Adrenal gland (tissue), 12 donors: ENCODE data around the gene DUSP1. TPM values are rescaled to one million over a fixed set of nuclear protein-coding genes. Genes with fewer than 3 reads are reported as not detected.

Experiments
- DNase-seq, 7 donors: peaks; one replicate each; pipeline ENCODE4 v3.0.0-alpha.2; 2019 to 2020
- H3K27ac ChIP-seq, 5 donors: fragments of 200-600 bp; sonication (generic) in 4 of 5; 1 replicate in 3 of 5; 2 replicates in 2 of 5; pipeline versions ENCODE4 v1.5.1 to v1.8.0; 2016 to 2020; ENCODE audit warnings: mild to moderate bottlenecking in 1 of 5
- H3K27me3 ChIP-seq: fragments of 200-600 bp; 2 replicates; pipeline ENCODE4 v1.8.0; 2021
- H3K36me3 ChIP-seq, 2 donors: fragments of 200-600 bp; replicated peaks in 1 of 2; 1 replicate in 1 of 2; 2 replicates in 1 of 2; pipeline versions ENCODE4 v1.5.1 to v1.8.0; 2018 to 2022
- H3K4me1 ChIP-seq, 2 donors: fragments of 200-600 bp; replicated peaks in 1 of 2; 1 replicate in 1 of 2; 2 replicates in 1 of 2; pipeline versions ENCODE4 v1.5.1 to v1.8.0; 2018 to 2021
- H3K4me3 ChIP-seq, 4 donors: fragments of 200-600 bp; sonication (generic) in 3 of 4; one replicate each; pipeline ENCODE4 v1.5.1; 2016 to 2018
- H3K9me3 ChIP-seq, 3 donors: fragments of 200-600 bp; sonication (generic) in 1 of 3; replicated peaks in 1 of 3; 1 replicate in 2 of 3; 2 replicates in 1 of 3; pipeline versions ENCODE4 v1.5.1 to v1.8.0; 2016 to 2021
- CTCF ChIP-seq, 6 experiments: fragments of 450-650 bp in 4 of 6; fragments of 200-600 bp in 2 of 6; sonication (generic) in 1 of 6; IDR thresholded peaks; 1 replicate in 5 of 6; 2 replicates in 1 of 6; pipeline versions ENCODE4 v1.5.1 to v1.8.0; 2016 to 2021; ENCODE audit warnings: antibody characterized with exemption in 6 of 6, mild to moderate bottlenecking in 2 of 6, moderate library complexity in 1 of 6
- POLR2A ChIP-seq, 2 donors: fragments of 450-650 bp; IDR thresholded peaks; one replicate each; pipeline ENCODE4 v1.6.1; 2017; ENCODE audit warnings: antibody characterized with exemption in 2 of 2, mild to moderate bottlenecking in 2 of 2, moderate library complexity in 1 of 2
- WGBS, 4 donors: extraction: QIAGEN DNeasy Blood & Tissue Kit in 2 of 4; methylation state at CpG; one replicate each; pipeline versions ENCODE4 v1.1.5 to v1.1.7; 2013 to 2017; 5-methylcytosine and 5-hydroxymethylcytosine counted together
- intact Hi-C, 2 donors: fragments of 100-400 bp; cut with DNase I; formaldehyde crosslinking; loops; one replicate each; pipeline versions ENCODE4 v1.14.1 to v1.15.0; 2022 to 2023
- polyA plus RNA-seq, 3 donors: library from polyadenylated mRNA; stranded (reverse); fragments of 200-250 nt in 2 of 3; fragments of 350-450 nt in 1 of 3; fragmentation: Illumina TruSeq in 1 of 3; extraction: RNeasy Lipid Tissue Mini Kit (QIAGEN cat#74804) in 1 of 3; gene quantifications; one replicate each; pipeline ENCODE4 v1.2.3, GENCODE V29; 2013 to 2014
- total RNA-seq, 9 donors: library from RNA; depleted of rRNA in 4 of 9; stranded (reverse); fragments of >200 nt in 4 of 9; fragments of 120-200 nt in 1 of 9; fragmentation: NEBNext Ultra II Directional in 1 of 9; extraction: Animal tissue kit (Norgen Biotek cat#: 25700) in 1 of 9; gene quantifications; one replicate each; pipeline versions ENCODE4 v1.1.0 to v1.2.4, GENCODE V29; 2013 to 2023
- donor health status: healthy with polysubstance abuse.
- donor health status: Bipolar disorder and iron deficiency.
- donor health status: DM: yes; HTN: yes; CAD: no.
- donor health status: DM: no; HTN: no; CAD: no.
- donor health status: DM: no; HTN: no; CAD: no.
- donor health status: DM: yes; HTN: yes; CAD: no.

Gene DUSP1
- total and polyA plus RNA-seq, 12 donors = 59.5 to 603 (median 260) TPM

- TF ChIP-seq CTCF (IDR thresholded peaks at IDR 0.05) = no peak
- no peak for TF ChIP-seq POLR2A (IDR thresholded peaks at IDR 0.05)
- Histone ChIP-seq H3K36me3 (no peaks in the 10 kb centered on the region), H3K9me3 (no peaks in the 10 kb centered on the region), H3K4me3 (no peak overlapping the region), H3K27ac (peak overlapping the region in 1 of 5 donors; percentile 95), H3K27me3 (no peaks in the 10 kb centered on the region), H3K4me1 (peaks cover 0 to 20% of the 10 kb centered on the region in 2 donors)
- WGBS, 4 donors = 71 to 82% (median 76%) methylated on average over 4 to 9 of the region's 9 CpGs
- no peak for DNase-seq
- intact Hi-C loops = no loop called here
Measured at GRCh38 chr5:172731680-172732074, 39.3 kb downstream of the DUSP1 start.

- 66 to 85% (median 67%) methylated on average over 16 of the region's 16 CpGs for WGBS, 4 donors
- DNase-seq = peak; percentile 74 to 94 (median 87)
- H3K27ac ChIP-seq = peak overlapping the region in 1 of 5 donors; percentile 95
Measured at GRCh38 chr5:172730981-172731679, 39.9 kb downstream of the DUSP1 start.

GRCh38 chr5:172730222-172730621 lies 40.8 kb downstream of the DUSP1 start:
- no peak for TF ChIP-seq POLR2A (IDR thresholded peaks at IDR 0.05)
- TF ChIP-seq CTCF (IDR thresholded peaks at IDR 0.05) = no peak
- Histone ChIP-seq H3K4me1 (peaks cover 0 to 20% of the 10 kb centered on the region in 2 donors), H3K36me3 (no peaks in the 10 kb centered on the region), H3K4me3 (no peak overlapping the region), H3K27ac (no peak overlapping the region), H3K9me3 (no peaks in the 10 kb centered on the region), H3K27me3 (no peaks in the 10 kb centered on the region)
- peak in 1 of 7 donors; percentile 13 for DNase-seq
- WGBS, 4 donors = 90 to 97% (median 93%) methylated on average over 5 to 6 of the region's 6 CpGs
- intact Hi-C loops = no loop called here

More at GRCh38 chr5:172730981-172731679, 39.9 kb downstream of the DUSP1 start:
- Histone ChIP-seq H3K9me3 (no peaks in the 10 kb centered on the region), H3K27me3 (no peaks in the 10 kb centered on the region), H3K4me1 (peaks cover 0 to 20% of the 10 kb centered on the region in 2 donors), H3K4me3 (no peak overlapping the region), H3K36me3 (no peaks in the 10 kb centered on the region)
- TF ChIP-seq POLR2A (IDR thresholded peaks at IDR 0.05) = peak in 1 of 2 donors; percentile 42
- TF ChIP-seq CTCF (IDR thresholded peaks at IDR 0.05) = no peak
- intact Hi-C loops = no loop called here

GRCh38 chr5:172729588-172729987 lies 41.4 kb downstream of the DUSP1 start:
- DNase-seq = peak in 1 of 7 donors; percentile 10

More at GRCh38 chr5:172729588-172729987, 41.4 kb downstream of the DUSP1 start:
- Histone ChIP-seq H3K4me3 (no peak overlapping the region), H3K9me3 (no peaks in the 10 kb centered on the region), H3K36me3 (no peaks in the 10 kb centered on the region), H3K4me1 (peaks cover 0 to 20% of the 10 kb centered on the region in 2 donors), H3K27me3 (no peaks in the 10 kb centered on the region), H3K27ac (no peak overlapping the region)
- intact Hi-C loops = no loop called here
- TF ChIP-seq CTCF (IDR thresholded peaks at IDR 0.05) (no peak), POLR2A (IDR thresholded peaks at IDR 0.05) (no peak)
- 93 to 100% (median 95%) methylated on average over 7 to 13 of the region's 13 CpGs for WGBS, 4 donors
